ENCODE data around the gene KRT80. TPM values are rescaled to one million over a fixed set of nuclear protein-coding genes. Genes with fewer than 3 reads are reported as not detected.

The KRT80 gene
- total RNA-seq, 2 donors from 2014 or later, result 0.07 to 0.09 TPM

DNA sequence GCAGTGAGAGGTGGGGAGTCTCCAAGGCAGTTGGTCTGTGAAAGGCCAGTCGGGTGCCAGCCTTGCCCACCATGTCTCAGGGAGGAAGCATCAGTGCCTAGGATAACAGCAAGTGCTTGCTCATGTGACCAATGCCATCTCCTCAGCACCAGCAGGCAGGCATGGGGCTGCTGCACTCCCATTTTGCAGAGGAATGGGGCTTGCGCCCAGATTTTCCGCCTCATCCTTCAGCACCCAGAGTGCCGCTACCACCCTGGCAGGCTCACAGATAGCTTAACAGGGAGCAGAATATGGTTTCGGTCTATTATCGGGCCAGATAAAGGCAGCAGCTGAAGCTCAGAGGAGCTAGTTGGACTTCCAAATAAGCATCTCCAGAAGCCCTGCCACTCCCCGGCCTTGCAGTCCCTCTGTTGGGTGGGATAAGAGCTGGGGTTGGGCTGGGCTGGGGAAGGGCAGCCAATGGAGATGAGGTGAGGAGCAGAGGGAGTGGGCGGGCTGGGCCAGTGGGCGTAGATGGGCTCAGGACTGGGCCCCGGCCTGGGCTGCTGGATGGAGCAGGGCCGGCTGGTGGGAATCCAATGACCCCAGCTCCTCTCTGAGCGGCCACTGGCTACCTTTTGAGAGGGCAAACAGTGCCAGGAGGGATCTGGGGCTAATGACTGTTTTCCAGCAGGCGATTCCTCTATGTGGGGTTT, 8.4 kb upstream of the KRT80 start:
- Mint-ChIP-seq H3K4me1 (peaks cover 2% of the 10 kb centered on the region), H3K36me3 (ENCODE audit: low read depth) (no peaks in the 10 kb centered on the region), H3K4me3 (no peak overlapping the region), H3K9me3 (no peaks in the 10 kb centered on the region), H3K27ac (no peak overlapping the region), H3K27me3 (ENCODE audit: insufficient read depth) (no peaks in the 10 kb centered on the region)
- Histone ChIP-seq H3K4me3 (ENCODE audit: low read length) (no peak overlapping the region), H3K27ac (ENCODE audit: low read depth, low read length) (no peak overlapping the region), H3K9me3 (ENCODE audit: control insufficient read depth, low read length) (no peaks in the 10 kb centered on the region), H3K9ac (ENCODE audit: extremely low read depth, low read length, poor library complexity, severe bottlenecking) (no peak overlapping the region), H3K27me3 (ENCODE audit: control insufficient read depth, insufficient read depth, low read length, poor library complexity, severe bottlenecking) (no peaks in the 10 kb centered on the region), H3K36me3 (ENCODE audit: control insufficient read depth, insufficient read depth, low read length) (no peaks in the 10 kb centered on the region), H3K4me1 (ENCODE audit: control insufficient read depth, insufficient read depth, low read length) (no peaks in the 10 kb centered on the region)
- 85 to 91% methylated on average over 11 to 13 of the region's 13 CpGs for WGBS, 2 experiments (ENCODE audit: insufficient coverage in 1 of 2, insufficient read length in 1 of 2)
- TF ChIP-seq, protein P1, sequence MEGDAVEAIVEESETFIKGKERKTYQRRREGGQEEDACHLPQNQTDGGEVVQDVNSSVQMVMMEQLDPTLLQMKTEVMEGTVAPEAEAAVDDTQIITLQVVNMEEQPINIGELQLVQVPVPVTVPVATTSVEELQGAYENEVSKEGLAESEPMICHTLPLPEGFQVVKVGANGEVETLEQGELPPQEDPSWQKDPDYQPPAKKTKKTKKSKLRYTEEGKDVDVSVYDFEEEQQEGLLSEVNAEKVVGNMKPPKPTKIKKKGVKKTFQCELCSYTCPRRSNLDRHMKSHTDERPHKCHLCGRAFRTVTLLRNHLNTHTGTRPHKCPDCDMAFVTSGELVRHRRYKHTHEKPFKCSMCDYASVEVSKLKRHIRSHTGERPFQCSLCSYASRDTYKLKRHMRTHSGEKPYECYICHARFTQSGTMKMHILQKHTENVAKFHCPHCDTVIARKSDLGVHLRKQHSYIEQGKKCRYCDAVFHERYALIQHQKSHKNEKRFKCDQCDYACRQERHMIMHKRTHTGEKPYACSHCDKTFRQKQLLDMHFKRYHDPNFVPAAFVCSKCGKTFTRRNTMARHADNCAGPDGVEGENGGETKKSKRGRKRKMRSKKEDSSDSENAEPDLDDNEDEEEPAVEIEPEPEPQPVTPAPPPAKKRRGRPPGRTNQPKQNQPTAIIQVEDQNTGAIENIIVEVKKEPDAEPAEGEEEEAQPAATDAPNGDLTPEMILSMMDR (conservative IDR thresholded peaks at IDR 0.05), result no peak
- peak; percentile 94 for DNase-seq

DNA sequence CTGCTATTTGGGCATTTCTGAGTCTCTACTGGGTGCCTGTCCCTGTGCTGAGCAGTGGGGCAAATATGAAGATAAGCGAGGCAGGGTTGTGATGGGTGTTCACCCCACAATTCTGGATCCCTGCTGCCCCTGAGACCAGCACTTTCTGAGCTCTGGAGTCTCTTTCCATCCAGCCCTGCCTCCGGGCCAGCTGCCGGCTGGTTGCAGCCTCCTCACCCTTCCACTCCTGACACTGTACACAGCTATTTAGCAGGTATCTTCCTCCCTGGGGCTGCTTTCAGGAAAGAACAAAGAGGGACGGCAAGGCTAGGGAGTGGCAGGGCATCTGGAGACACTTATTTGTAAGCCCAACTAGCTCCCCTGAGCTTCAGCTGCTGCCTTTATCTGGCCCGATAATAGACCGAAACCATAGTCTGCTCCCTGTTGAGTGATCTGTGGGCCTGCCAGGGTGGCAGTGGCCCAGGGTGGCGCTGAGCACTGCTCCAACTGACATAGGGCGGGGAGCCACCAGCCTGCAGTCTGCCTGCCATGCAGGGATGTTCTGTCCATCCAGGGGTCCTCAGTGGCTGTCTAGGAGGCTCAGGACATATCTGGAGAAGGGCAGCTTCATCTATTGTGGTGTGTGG, 7.6 kb upstream of the KRT80 start:
- no peak for DNase-seq
- TF ChIP-seq, protein P1 (conservative IDR thresholded peaks at IDR 0.05), result no peak
- no peak overlapping the region for H3K27ac Mint-ChIP-seq
- Histone ChIP-seq H3K9me3 (ENCODE audit: control insufficient read depth, low read length) (no peaks in the 10 kb centered on the region), H3K4me3 (ENCODE audit: low read length) (no peak overlapping the region), H3K4me1 (ENCODE audit: control insufficient read depth, insufficient read depth, low read length) (no peaks in the 10 kb centered on the region), H3K36me3 (ENCODE audit: control insufficient read depth, insufficient read depth, low read length) (no peaks in the 10 kb centered on the region), H3K27me3 (ENCODE audit: control insufficient read depth, insufficient read depth, low read length, poor library complexity, severe bottlenecking) (no peaks in the 10 kb centered on the region), H3K9ac (ENCODE audit: extremely low read depth, low read length, poor library complexity, severe bottlenecking) (no peak overlapping the region), H3K27ac (ENCODE audit: low read depth, low read length) (no peak overlapping the region)
- H3K27me3 Mint-ChIP-seq (ENCODE audit: insufficient read depth), result no peaks in the 10 kb centered on the region
- H3K4me3 Mint-ChIP-seq, result no peak overlapping the region
- peaks cover 2% of the 10 kb centered on the region for H3K4me1 Mint-ChIP-seq
- no peaks in the 10 kb centered on the region for H3K9me3 Mint-ChIP-seq
- WGBS, 2 experiments (ENCODE audit: insufficient coverage in 1 of 2, insufficient read length in 1 of 2), result 88 to 94% methylated on average over 6 to 8 of the region's 8 CpGs
- H3K36me3 Mint-ChIP-seq (ENCODE audit: low read depth), result no peaks in the 10 kb centered on the region

DNA sequence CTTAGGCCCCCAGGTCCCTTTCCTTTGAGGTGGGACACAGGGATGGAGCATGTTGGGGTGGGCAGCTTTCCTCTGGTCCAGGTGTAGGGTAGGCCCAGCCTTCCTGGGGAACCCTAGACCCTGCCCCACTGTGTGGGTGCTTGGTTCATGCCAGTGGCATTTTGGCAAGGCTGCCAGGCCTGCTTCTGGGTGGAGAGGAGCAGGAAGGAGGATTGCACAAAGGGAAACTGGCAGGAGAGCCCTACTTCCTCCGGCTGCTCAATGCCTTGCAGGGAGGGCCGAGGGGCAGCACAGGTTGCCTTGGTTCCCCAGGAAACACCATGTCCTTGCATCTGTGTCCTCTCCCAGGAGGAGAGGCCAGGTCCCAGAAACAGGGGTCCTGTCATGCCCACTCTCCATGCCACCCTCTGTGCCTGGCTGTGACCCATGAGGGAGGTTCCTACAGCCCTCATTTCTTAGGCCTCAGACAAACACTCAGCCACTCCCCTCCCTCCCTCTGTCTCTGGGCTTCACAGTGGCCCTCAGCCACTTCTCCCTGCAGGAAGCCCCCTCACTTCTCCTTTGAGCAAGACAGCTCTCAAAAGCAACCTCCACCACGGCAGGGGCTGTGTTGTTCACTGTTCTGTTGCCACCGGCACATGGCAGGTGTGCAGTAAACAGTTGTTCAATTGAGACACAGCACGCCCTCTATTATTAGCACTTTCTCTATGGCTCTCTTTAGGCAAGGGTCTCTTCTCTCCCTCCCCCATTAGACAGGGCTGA, 6.8 kb upstream of the KRT80 start:
- H3K4me3 Mint-ChIP-seq, result no peak overlapping the region
- H3K27me3 ChIP-seq (ENCODE audit: control insufficient read depth, insufficient read depth, low read length, poor library complexity, severe bottlenecking), result no peaks in the 10 kb centered on the region
- no peak overlapping the region for H3K27ac Mint-ChIP-seq
- DNase-seq, result no peak
- H3K4me1 Mint-ChIP-seq, result peaks cover 2% of the 10 kb centered on the region
- no peaks in the 10 kb centered on the region for H3K9me3 Mint-ChIP-seq
- WGBS, 2 experiments (ENCODE audit: insufficient coverage in 1 of 2, insufficient read length in 1 of 2), result 82 to 86% methylated on average over 5 of the region's 5 CpGs
- H3K27ac ChIP-seq (ENCODE audit: low read depth, low read length), result no peak overlapping the region
- H3K9ac ChIP-seq (ENCODE audit: extremely low read depth, low read length, poor library complexity, severe bottlenecking), result no peak overlapping the region
- H3K27me3 Mint-ChIP-seq (ENCODE audit: insufficient read depth), result no peaks in the 10 kb centered on the region
- TF ChIP-seq, protein P1 (conservative IDR thresholded peaks at IDR 0.05), result no peak
- no peaks in the 10 kb centered on the region for H3K4me1 ChIP-seq (ENCODE audit: control insufficient read depth, insufficient read depth, low read length)
- H3K4me3 ChIP-seq (ENCODE audit: low read length), result no peak overlapping the region
- no peaks in the 10 kb centered on the region for H3K36me3 ChIP-seq (ENCODE audit: control insufficient read depth, insufficient read depth, low read length)
- no peaks in the 10 kb centered on the region for H3K36me3 Mint-ChIP-seq (ENCODE audit: low read depth)
- no peaks in the 10 kb centered on the region for H3K9me3 ChIP-seq (ENCODE audit: control insufficient read depth, low read length)

Measured in endodermal cell (in vitro differentiated cells).